ENCODE results near the gene NEK3. TPM values are rescaled to one million over a fixed set of nuclear protein-coding genes. Genes with fewer than 3 reads are reported as not detected.
"Not testable (repeated sequence)": the region's sequence is repeated elsewhere in the genome, so short reads cannot be mapped to it uniquely, and the experiment has no call there.

Gene NEK3
- total RNA-seq, 1 donor from 2014 or later = 38.4 TPM

DNA sequence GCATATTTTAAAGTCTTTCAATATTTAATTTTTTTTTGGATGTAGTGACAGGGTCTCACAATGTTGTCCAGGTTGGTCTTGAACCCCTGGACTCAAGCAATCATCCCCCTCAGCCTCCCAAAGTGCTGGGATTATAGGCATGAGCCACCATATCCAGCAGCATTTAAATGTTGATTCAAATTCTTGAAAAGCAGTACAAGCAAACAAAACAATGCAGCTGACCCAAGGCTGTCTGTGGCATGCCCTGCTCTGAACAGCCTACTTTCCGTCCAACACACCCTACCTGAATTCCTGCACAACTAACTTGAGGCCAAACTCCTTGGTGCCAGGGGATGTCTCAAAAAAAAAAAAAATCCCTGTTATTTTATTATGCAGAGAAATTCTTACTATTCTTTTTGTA, 53.6 kb downstream of the NEK3 start:
- no peaks in the 10 kb centered on the region for H3K27me3 Mint-ChIP-seq (ENCODE audit: insufficient read depth, low read depth)
- peaks cover 3% of the 10 kb centered on the region for H3K9me3 Mint-ChIP-seq
- H2AFZ ChIP-seq (replicated peaks) = no peak overlapping the region
- H3K4me3 ChIP-seq = no peak overlapping the region
- no peaks in the 10 kb centered on the region for H3K9me3 ChIP-seq (ENCODE audit: low read depth)
- no peaks in the 10 kb centered on the region for H3K36me3 ChIP-seq
- DNase-seq (ENCODE audit: low spot score) = no peak
- H3K4me1 Mint-ChIP-seq = peaks cover 3% of the 10 kb centered on the region
- no peaks in the 10 kb centered on the region for H4K20me1 ChIP-seq (ENCODE audit: low read depth)
- no peak overlapping the region for H3K27ac ChIP-seq
- no peak overlapping the region for H3K4me2 ChIP-seq
- H3K4me3 Mint-ChIP-seq = no peak overlapping the region
- H3K79me2 ChIP-seq (ENCODE audit: low read depth) = no peaks in the 10 kb centered on the region
- no peak overlapping the region for H3K27ac Mint-ChIP-seq
- no peaks in the 10 kb centered on the region for H3K4me1 ChIP-seq
- TF ChIP-seq CTCF (IDR thresholded peaks at IDR 0.05) (no peak), EZH2phosphoT487 (IDR thresholded peaks at IDR 0.05) (no peak), EZH2 (IDR thresholded peaks at IDR 0.05) (no peak)
- peaks cover 2% of the 10 kb centered on the region for H3K36me3 Mint-ChIP-seq
- H3K27me3 ChIP-seq = no peaks in the 10 kb centered on the region
- no peaks in the 10 kb centered on the region for H3F3A ChIP-seq (ENCODE audit: low read depth)
- no peak overlapping the region for H3K9ac ChIP-seq

DNA sequence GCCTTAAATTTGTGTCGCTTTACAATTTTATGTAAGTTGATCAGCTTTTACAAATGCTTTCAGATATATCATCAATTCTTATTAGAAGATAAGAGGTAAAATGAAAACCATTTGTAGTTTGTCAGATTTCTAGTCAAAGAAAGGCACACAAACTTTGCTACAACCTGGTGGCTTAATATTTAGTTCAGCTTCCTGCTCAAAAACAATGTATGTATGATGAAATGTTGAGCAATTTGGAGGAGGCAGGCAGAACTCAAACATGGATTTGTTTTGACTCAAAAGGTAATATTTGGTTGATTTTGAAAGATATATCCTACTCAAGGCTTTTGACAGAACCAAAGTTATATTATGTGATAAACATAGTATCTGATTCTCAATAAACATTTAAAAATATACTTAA, 54.8 kb downstream of the NEK3 start:
- Histone ChIP-seq H3K9me3 (ENCODE audit: low read depth) (no peaks in the 10 kb centered on the region), H2AFZ (replicated peaks) (no peak overlapping the region), H3F3A (ENCODE audit: low read depth) (no peaks in the 10 kb centered on the region), H3K36me3 (no peaks in the 10 kb centered on the region), H3K4me1 (no peaks in the 10 kb centered on the region), H3K4me3 (no peak overlapping the region), H3K27ac (no peak overlapping the region), H3K79me2 (ENCODE audit: low read depth) (no peaks in the 10 kb centered on the region), H3K4me2 (no peak overlapping the region), H3K27me3 (no peaks in the 10 kb centered on the region), H4K20me1 (ENCODE audit: low read depth) (no peaks in the 10 kb centered on the region), H3K9ac (no peak overlapping the region)
- Mint-ChIP-seq H3K4me1 (peaks cover 3% of the 10 kb centered on the region), H3K27me3 (ENCODE audit: insufficient read depth, low read depth) (no peaks in the 10 kb centered on the region), H3K27ac (no peak overlapping the region), H3K9me3 (peaks cover 1% of the 10 kb centered on the region), H3K4me3 (no peak overlapping the region), H3K36me3 (no peaks in the 10 kb centered on the region)
- no peak for DNase-seq (ENCODE audit: low spot score)
- no peak for TF ChIP-seq EZH2phosphoT487 (IDR thresholded peaks at IDR 0.05)
- TF ChIP-seq EZH2 (IDR thresholded peaks at IDR 0.05) = no peak
- no peak for TF ChIP-seq CTCF (IDR thresholded peaks at IDR 0.05)

- H3K36me3 ChIP-seq = no peaks in the 10 kb centered on the region
- no peaks in the 10 kb centered on the region for H3F3A ChIP-seq (ENCODE audit: low read depth)
- Mint-ChIP-seq H3K4me3 (no peak overlapping the region), H3K4me1 (no peaks in the 10 kb centered on the region), H3K36me3 (no peaks in the 10 kb centered on the region), H3K27me3 (ENCODE audit: insufficient read depth, low read depth) (no peaks in the 10 kb centered on the region), H3K9me3 (no peaks in the 10 kb centered on the region), H3K27ac (no peak overlapping the region)
- H4K20me1 ChIP-seq (ENCODE audit: low read depth) = no peaks in the 10 kb centered on the region
- H2AFZ ChIP-seq (replicated peaks) = no peak overlapping the region
- no peak overlapping the region for H3K27ac ChIP-seq
- no peak overlapping the region for H3K4me3 ChIP-seq
- H3K9ac ChIP-seq = no peak overlapping the region
- H3K9me3 ChIP-seq (ENCODE audit: low read depth) = no peaks in the 10 kb centered on the region
- TF ChIP-seq EZH2phosphoT487 (IDR thresholded peaks at IDR 0.05) = no peak
- no peak for TF ChIP-seq CTCF (IDR thresholded peaks at IDR 0.05)
- H3K4me2 ChIP-seq = no peak overlapping the region
- no peaks in the 10 kb centered on the region for H3K4me1 ChIP-seq
- DNase-seq (ENCODE audit: low spot score) = no peak
- H3K27me3 ChIP-seq = no peaks in the 10 kb centered on the region
- H3K79me2 ChIP-seq (ENCODE audit: low read depth) = no peaks in the 10 kb centered on the region
These were observed 56.0 kb downstream of the NEK3 start for GRCh38 chr13:52103386-52103785.

DNA sequence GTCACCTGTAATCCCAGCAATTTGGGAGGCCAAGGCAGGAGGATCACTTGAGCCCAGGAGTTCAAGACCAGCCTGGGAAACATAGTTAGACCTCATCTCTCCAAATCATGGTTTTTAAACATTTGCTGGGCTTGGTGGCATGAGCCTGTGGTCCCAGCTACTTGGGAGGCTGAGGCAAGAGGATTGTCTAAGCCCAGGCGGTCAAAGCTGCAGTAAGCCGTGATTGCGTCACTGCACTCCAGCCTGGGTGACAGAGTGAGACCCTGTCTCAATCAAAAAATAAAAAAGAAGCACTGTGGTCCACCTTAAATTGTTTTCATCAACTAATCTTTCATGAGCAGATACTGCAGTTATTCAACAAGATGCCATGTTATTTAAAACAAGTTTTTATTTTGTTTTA, 57.0 kb downstream of the NEK3 start:
- H4K20me1 ChIP-seq (ENCODE audit: low read depth); H3K4me3 ChIP-seq; H3K4me1 Mint-ChIP-seq; H2AFZ ChIP-seq (replicated peaks); H3K27ac ChIP-seq; H3K9me3 ChIP-seq (ENCODE audit: low read depth); H3K36me3 ChIP-seq; H3K9ac ChIP-seq; H3K27me3 Mint-ChIP-seq (ENCODE audit: insufficient read depth, low read depth); H3K4me1 ChIP-seq; H3K36me3 Mint-ChIP-seq; H3K4me3 Mint-ChIP-seq; H3F3A ChIP-seq (ENCODE audit: low read depth); H3K4me2 ChIP-seq; DNase-seq (ENCODE audit: low spot score); H3K27ac Mint-ChIP-seq; H3K27me3 ChIP-seq; H3K79me2 ChIP-seq (ENCODE audit: low read depth); H3K9me3 Mint-ChIP-seq: not testable (repeated sequence)

All from neural progenitor cell (in vitro differentiated cells).